Adrenal gland (tissue), 5 donors: Measurements from ENCODE around the gene PLEKHA4.

Experiments used
- POLR2A ChIP-seq, 2 donors: fragments of 450-650 bp; IDR thresholded peaks; one replicate each; pipeline ENCODE4 v1.6.1; 2017; ENCODE audit warnings: antibody characterized with exemption in 2 of 2, mild to moderate bottlenecking in 2 of 2, moderate library complexity in 1 of 2
- TF ChIP-seq, protein P1 (sequence below), 6 experiments: fragments of 450-650 bp in 4 of 6; fragments of 200-600 bp in 2 of 6; sonication (generic) in 1 of 6; IDR thresholded peaks; 1 replicate in 5 of 6; 2 replicates in 1 of 6; pipeline versions ENCODE4 v1.5.1 to v1.8.0; 2016 to 2021; ENCODE audit warnings: antibody characterized with exemption in 6 of 6, mild to moderate bottlenecking in 2 of 6, moderate library complexity in 1 of 6
- donor health status: DM: no; HTN: no; CAD: no.

GRCh38 chr19:48858984-48859710 is 9.3 kb downstream of the PLEKHA4 start:
- TF ChIP-seq, protein P1, sequence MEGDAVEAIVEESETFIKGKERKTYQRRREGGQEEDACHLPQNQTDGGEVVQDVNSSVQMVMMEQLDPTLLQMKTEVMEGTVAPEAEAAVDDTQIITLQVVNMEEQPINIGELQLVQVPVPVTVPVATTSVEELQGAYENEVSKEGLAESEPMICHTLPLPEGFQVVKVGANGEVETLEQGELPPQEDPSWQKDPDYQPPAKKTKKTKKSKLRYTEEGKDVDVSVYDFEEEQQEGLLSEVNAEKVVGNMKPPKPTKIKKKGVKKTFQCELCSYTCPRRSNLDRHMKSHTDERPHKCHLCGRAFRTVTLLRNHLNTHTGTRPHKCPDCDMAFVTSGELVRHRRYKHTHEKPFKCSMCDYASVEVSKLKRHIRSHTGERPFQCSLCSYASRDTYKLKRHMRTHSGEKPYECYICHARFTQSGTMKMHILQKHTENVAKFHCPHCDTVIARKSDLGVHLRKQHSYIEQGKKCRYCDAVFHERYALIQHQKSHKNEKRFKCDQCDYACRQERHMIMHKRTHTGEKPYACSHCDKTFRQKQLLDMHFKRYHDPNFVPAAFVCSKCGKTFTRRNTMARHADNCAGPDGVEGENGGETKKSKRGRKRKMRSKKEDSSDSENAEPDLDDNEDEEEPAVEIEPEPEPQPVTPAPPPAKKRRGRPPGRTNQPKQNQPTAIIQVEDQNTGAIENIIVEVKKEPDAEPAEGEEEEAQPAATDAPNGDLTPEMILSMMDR (IDR thresholded peaks at IDR 0.05): no peak
- TF ChIP-seq POLR2A (IDR thresholded peaks at IDR 0.05): no peak
